NCI-H2081 (cell line): ENCODE data around the gene CEP170B.
"Not testable (repeated sequence)": the region's sequence is repeated elsewhere in the genome, so short reads cannot be mapped to it uniquely, and the experiment has no call there.

ENCODE experiments used
- DNase-seq, 2 experiments: peaks; one replicate each; lab custom pipeline; 2025; lab: John Stamatoyannopoulos, UW

Gene CEP170B

DNA sequence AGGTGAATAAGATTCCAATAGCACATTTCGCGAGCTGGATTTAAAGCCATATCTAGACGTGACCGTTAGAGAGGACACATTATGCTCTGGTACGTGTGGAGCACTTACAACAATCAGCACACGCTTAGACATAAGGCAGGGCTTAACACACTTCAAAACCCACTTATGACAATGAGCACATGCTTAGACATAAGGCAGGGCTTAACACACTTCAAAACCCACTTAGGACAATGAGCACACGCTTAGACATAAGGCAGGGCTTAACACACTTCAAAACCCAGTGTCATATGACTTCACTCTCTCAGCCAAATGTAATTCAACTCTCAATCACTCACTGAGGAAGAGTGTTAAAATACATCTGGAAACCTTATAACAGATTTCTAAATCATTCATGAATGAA lies 48.4 kb downstream of the CEP170B start:
- DNase-seq = no peak

DNA sequence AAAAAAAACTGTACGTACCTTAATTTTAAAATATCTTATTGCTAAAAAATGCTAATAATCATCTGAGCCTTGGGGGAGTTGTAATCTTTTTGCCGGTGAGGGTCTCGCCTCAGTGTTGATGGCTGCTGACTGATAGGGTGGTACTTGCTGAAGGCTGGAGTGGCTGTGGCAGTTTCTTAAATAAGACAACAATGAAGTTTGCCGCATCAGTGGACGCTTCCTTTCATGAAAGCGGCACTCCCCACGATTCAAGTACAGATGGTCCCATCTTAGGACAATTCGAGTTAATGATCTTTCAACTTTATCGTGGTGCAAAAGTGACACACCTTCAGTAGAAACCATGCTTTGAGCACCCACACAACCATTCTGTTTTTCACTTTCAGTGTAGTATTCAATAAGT lies 52.0 kb downstream of the CEP170B start:
- no peak for DNase-seq

DNA sequence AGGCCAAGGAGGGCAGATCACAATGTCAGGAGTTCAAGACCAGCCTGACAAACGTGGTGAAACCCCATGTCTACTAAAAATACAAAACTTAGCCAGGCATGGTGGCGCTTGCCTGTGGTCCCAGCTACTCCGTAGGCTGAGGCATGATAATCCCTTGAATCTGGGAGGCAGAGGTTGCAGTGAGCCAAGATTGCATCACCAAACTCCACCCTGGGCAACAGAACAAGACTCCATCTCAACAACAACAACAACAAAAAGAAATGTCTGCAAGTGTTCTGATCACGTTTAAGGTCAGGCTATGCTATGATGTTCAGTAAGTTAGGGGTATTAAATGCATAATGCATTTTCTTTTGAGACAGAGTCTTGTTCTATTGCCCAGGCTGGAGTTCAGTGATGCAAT lies 52.9 kb downstream of the CEP170B start:
- no peak for DNase-seq

DNA sequence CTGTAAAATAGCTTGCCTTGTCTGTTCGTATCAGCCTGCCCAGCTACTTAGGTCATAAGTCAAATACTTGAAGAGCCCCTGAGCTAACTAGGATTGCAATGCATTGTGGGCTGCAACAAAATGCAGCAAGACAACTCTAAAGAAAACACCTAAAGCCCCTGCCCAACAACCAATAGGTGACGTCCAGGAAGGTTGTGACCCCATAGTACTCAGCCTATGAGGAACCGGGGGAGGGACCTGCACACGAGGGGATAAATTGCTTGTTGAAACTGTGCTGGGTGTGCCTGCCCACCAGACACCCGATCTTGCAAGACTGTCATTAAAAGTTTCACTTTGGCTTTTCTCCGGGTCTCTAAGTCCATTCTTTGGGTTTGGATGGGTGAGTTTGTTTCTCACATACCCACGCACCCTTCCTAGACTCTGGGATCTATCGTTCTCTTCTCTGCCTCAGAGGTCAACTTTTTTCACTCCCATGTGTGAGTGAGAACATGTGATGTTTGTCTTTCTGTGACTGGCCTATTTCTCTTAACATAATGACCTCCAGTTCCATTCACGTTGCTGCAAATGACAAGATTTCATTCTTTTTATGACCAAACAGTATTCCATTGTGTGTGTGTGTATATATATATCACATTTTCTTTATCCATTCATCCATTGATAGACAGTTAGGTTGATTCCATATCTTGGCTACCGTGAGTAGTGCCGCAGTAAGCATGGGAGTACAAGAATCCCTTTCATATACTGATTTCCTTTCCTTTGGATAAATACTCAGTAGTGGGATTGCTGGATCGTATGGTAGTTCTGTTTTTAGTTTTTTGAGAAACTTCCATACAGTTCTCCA lies 54.3 kb downstream of the CEP170B start:
- not testable (repeated sequence) for DNase-seq

DNA sequence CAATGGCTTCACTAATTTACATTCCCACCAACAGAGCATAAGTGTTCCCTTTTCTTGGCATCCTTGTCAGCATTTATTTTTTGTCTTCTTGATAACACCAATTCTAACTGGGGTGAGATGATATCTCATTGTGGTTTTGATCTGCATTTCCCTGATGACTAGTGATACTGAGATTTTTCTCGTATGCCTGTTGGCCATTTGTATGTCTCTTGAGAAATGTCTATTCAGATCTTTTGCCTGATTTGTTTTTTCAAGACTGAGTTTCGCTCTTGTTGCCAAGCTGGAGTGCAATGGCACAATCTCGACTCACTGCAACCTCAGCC lies 54.9 kb downstream of the CEP170B start:
- DNase-seq = no peak

DNA sequence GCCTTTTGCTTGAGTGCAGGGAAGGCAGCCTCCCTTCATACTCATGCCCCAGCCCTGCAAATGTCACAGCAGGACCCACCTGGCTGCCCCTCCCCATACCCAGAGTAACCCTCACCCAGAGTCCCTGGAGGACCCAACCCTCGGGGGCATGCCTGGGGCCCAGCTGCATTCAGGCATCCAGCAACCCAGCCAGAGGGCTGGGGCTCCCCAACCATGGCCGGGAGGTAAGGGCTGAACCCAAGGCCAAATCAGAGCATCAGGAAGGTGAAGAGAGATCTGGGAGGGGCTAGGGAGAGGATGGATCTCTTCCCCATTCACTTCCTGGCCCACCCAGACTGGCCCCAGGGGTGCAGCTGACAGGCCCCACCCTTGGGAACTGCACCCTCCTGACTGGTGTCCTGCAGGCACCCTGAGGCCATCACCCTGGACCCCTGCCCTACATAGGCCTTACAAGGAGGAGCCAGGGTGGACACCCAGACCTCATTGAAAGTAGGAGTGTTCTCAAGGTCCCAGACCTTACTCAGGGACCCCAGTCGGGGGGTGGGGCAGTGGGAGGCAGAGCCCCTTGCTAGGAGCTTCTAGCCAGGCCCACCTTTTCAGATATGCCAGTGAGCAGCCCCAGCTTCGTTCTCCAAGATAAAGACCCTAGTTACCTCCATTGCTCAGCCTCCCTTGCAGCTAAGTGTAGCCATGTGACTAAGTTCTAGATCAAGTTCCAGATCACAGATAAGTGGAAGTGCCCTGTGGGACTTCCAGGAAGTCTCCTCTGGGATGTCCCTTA lies 58.8 kb downstream of the CEP170B start:
- no peak for DNase-seq

DNA sequence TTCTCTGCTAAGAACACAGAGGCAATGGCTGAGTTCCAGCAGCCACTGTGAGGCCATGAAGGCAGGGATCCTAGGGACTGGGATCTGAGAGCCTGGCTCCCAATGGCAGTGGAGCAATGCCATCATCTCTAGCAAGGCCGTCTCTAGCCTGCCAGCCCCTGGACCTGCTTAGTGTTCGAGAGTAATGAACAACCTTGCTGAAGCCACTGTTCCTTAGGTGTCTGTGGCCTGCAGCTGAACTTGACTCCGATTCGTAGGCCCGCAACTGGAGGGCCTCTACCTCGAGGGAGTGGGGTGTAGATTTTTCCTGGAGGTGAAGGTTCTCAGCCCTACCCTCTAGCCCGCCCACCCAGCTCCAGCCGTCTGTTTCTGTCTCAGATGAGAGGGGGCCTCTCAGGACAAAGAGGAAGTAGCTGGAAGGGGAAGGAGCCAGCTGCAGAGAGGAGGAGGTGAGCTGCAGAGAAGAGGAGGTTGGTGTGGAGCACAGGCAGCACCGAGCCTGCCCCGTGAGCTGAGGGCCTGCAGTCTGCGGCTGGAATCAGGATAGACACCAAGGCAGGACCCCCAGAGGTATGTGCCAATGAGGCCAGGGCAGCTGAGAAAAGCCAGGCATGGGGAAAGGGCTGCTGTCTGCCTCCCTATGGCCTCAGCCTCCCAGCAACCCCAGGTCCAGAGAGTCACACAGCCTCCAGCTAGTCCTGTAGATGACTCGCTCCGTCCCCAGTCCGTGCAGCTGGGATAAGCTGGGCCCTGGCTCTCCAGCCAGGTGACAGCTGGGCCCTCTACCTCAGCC lies 59.5 kb downstream of the CEP170B start, which contains the start of gene PLD4:
TSS of gene PLD4 (plus strand) at position 459 of the 793 bp plus-strand sequence. CDS start 2,262 bp downstream, outside the sequence.
- DNase-seq = no peak

DNA sequence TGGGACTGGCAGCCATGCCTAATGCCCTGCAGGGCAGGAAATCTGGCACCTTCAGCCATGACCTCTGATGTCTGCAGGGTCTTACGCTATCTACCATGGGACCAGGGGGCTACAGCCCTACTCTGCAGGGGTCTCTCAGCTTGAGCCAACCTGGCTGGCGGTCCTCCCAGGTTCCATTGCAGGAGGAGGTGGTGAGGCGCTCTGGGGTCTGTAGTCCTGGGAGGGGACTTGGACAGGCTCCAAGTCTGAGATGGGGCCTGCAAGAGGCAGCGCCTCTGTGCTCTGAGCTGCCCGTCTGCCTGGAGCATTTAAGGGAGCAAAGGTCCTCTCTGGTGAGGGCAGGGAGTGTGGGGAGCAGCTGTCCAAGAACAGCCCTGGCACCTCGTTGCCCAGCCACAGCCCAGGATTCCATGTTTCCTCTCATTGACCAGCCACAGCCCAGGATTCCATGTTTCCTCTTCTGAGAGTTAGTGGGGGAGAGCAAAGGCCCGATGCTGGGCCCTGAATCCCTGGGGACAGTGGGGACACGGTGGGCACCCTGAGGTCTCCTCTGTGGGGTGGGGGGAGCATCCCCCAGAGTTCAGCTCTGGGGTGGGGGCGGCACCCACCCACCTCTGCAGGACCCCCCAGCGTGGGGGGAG lies 60.3 kb downstream of the CEP170B start:
- no peak for DNase-seq

DNA sequence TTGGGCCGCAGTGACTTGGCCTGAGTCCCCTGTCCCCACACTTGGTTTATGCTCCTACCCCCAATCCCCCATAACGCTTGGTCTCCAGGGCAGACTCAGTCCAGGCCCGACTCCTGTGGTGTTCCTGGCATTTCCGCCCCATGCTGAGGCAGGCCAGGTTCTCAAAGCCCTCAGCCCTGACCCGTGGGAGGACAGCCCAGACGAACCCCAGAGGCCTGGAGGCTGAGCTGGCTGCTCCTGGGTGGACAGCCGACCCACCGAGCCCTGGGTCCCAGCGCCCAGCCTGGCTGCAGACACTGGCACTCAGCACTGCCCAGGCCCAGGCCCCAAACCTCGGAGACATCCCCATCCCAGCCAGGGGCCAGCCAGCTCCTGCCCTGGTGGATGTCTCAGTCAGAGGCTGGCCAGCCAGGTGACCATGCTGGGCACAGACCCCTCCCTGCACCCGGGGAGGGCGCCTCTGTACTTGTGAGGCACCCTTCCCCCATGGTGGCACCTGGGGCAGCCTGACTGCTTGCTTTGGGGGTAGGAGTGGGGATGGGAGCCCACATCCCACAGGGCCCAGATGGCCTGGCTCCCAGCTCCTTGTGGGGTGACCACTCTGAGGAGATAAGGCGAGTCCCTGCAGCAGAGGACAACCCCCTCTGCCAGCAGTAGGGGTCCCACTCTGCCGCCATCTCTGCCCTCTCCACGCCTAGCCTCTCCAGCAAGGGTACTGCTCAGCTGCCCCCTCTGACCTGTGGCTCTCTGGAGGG lies 61.0 kb downstream of the CEP170B start:
- no peak for DNase-seq

DNA sequence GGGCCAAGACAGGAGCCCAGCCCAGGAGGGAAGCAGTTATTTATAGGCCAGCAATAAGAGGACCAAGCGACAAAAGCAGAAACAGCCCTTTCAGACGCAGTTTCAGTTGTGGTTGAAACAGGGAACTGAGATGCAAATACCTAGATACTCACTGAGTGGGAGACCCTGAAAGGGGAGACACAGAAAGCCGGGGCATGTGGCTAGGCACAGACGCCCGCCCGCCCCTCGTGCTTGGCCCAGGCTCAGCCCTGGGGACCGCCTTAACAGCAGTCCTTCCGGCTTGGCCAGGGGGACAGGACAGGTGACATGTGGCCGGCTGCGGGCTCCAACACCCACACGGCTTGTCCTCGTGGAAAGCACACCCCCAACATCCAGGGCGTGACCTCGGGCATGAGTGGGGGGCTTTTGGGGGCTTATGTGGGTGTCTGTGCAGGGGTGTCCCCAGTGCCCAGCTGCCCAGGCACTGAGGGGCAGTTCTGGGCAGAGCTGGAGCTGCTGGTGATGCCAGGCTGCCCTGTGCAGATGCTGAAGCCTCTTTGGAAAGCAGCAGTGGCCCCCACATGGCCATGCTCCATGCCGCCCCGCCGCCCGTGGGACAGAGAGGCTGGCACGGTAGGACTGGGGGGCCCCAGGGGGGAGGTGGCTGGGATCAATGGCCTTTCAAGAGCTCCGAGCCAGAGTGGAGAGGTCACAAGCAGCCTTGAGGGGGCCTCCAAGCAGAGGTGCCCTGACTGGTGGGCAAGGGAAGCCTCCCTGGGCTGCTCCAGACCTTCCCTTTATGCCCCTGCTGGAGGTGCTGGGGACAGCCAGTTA lies 61.8 kb downstream of the CEP170B start:
- DNase-seq = no peak

DNA sequence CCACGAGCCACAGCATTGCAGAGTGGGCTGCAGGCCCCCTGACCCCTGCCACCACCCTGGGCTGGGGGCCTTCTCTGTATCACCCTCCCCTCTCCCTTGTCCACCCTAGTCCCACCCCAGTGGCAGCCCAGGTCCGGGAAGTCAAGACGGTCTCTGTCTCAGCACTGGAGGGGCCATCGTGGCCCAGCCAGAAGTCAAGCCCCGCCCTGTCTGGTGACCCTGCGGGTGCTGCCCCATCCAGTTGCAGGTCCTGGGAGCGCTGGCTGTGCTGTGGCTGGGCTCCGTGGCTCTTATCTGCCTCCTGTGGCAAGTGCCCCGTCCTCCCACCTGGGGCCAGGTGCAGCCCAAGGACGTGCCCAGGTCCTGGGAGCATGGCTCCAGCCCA lies 62.4 kb downstream of the CEP170B start:
- no peak for DNase-seq

DNA sequence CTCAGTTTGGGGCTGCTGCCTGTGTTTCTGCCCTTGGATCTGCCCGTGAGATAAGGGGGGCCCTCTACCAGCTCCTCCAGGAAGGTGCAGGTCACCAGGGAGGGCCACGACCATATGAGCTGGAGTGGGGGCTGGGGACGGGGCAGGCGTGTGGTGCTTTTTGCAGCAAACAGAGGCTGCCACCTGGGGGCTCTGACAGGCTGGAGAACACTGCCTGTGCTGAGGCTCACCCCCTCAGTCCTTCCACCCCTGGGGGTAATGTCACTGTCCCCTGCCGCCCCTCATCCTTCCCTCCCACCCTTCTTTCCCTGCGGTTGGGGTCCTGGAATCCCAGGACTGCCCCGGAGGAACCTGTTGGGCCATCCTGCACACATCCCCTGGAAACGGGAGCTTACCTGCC lies 62.8 kb downstream of the CEP170B start:
- no peak for DNase-seq

DNA sequence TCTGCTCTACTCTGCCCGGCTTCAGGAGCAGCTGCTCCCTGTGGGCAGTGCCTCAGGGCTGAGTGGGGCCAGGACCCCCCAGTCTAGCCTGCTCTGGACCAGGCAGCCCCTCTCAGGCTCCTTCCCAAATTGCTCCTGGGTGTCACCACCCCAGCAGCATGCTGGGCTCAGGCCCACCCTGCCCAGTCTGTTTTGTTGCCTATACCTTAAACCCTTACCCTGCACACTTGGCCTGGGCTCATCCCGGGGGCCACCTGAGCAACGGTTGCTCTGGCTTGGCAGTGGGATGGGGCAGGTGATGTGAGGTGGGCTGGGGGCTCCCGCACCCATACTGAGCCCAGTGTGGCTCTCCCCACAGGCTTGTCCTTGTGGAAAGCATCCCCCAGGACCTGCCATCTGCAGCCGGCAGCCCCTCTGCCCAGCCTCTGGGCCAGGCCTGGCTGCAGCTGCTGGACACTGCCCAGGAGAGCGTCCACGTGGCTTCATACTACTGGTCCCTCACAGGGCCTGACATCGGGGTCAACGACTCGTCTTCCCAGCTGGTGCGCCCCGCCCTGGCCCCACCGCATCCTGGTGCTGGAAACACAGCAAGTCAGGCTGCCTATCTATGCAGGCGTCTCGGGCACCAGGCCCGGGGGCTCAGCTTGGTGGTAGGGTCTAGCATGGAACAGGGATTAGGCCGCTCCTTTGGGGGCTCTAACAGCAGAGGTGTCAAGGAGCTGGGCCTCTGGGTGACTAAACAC lies 63.5 kb downstream of the CEP170B start:
- no peak for DNase-seq

DNA sequence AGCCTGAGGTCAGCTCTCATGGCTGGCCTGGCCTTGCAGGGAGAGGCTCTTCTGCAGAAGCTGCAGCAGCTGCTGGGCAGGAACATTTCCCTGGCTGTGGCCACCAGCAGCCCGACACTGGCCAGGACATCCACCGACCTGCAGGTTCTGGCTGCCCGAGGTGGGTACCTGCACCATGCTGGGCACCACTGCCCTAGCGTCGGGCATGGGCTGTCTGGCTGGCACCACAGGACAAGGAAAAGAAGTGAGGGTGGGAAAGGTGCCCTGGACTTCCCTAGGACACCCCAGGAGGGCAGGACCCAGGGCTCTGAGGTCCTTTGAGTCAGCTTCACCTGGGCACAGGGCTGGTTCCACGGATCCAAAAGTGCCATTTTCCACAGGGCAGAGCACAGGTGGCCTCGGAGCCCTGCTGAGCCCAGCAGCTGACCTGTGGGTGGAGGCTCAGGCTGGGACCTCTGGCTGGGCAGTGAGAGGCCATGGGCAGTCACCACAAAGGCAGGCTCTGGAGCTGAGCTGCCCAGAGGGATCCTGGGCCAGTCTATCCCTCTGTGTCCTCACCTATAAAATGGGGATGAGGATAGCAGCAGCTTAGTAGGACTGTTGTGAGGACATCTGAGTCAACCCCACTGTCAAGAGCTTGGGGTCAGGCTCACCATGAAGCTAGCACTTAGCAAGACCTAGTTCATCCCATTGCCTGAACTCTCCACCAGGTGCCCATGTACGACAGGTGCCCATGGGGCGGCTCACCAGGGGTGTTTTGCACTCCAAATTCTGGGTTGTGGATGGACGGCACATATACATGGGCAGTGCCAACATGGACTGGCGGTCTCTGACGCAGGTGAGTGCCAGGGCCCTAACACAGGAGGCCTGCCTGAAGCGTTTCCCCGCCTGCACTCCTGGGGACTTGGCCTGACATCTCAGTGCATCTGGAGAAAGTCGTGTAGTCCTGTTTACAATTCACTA lies 64.5 kb downstream of the CEP170B start:
- no peak for DNase-seq

DNA sequence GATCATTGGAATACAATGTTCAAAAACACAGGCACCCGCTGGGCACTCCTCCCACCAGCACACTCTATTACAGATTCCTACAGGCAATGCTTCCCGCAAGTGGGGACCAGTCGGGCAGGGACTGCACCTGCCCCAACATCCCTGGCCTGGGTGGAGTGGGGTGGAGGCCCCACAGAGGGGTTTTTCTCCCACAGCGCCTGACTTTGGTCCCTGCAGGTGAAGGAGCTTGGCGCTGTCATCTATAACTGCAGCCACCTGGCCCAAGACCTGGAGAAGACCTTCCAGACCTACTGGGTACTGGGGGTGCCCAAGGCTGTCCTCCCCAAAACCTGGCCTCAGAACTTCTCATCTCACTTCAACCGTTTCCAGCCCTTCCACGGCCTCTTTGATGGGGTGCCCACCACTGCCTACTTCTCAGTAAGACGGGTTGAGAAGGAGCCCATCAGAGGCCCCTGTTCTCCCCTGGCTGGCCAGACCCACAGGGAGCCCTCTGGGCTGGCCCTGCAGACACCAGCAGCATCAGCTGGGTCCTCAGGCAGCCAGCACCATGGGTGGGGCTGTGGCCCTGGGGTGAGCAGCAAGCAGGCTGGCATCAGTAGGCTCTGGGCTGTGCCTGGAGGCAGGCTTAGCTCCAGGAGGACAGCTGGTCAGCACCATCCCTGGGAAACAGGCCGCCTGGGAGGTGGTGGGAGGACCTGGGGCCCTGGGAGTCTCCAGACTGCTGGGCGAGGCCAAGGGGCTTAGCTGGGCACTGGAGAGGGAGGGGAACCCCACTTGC lies 65.6 kb downstream of the CEP170B start:
- no peak for DNase-seq

DNA sequence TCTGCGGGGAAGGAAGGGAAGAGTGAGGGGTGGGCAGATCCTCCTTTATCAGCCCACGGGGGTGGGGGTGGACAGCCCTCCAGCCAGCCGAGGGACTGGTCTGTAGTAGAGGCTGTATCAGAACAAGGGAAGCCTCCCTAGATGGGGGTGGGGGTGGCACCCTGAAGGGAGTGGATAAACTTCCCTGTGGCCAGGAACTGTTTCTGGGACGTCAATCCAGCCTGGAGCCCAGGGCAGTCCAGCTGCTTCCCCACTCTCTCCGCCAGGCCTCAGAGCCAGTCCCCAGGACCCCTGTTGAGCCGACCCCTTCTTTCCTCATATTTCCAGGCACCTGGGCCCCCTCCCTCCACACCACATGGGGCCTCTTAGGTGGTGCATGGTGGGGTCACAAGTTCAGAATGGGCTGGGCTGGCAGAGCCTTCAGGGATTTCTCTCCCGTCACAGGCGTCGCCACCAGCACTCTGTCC lies 66.3 kb downstream of the CEP170B start:
- no peak for DNase-seq
